ENCODE measurements around the gene PPP2R3B.
"Not testable (repeated sequence)": the region's sequence is repeated elsewhere in the genome, so short reads cannot be mapped to it uniquely, and the experiment has no call there.

Gene PPP2R3B

GRCh38 chrX:386768-387575 is at the start of gene PPP2R3B:
Gene PPP2R3B (minus strand): TSS chrX:386907. CDS start chrX:386691, 216 bp downstream.
- DNase-seq = no peak

- no peak for DNase-seq
Observed at GRCh38 chrX:435536-436122, 48.9 kb upstream of the PPP2R3B start.

GRCh38 chrX:434946-435345 is 48.2 kb upstream of the PPP2R3B start:
- no peak for DNase-seq

- no peak for DNase-seq
Observed at GRCh38 chrX:433771-434170, 47.1 kb upstream of the PPP2R3B start.

GRCh38 chrX:432666-433065 is 46.0 kb upstream of the PPP2R3B start:
- not testable (repeated sequence) for DNase-seq

- no peak for DNase-seq
Observed at GRCh38 chrX:431492-432111, 44.9 kb upstream of the PPP2R3B start.

- DNase-seq = no peak
Observed at GRCh38 chrX:431056-431455, 44.3 kb upstream of the PPP2R3B start.

GRCh38 chrX:429266-429825 is 42.6 kb upstream of the PPP2R3B start:
- DNase-seq = no peak

GRCh38 chrX:427812-428725 is 41.4 kb upstream of the PPP2R3B start:
- DNase-seq = no peak

GRCh38 chrX:426881-427280 is 40.2 kb upstream of the PPP2R3B start:
- DNase-seq = no peak

- no peak for DNase-seq
Observed at GRCh38 chrX:425056-425455, 38.3 kb upstream of the PPP2R3B start.

- no peak for DNase-seq
Observed at GRCh38 chrX:421646-422391, 35.1 kb upstream of the PPP2R3B start.

- no peak for DNase-seq
Observed at GRCh38 chrX:420496-421223, 34.0 kb upstream of the PPP2R3B start.

GRCh38 chrX:418927-419729 is 32.4 kb upstream of the PPP2R3B start:
- no peak for DNase-seq

GRCh38 chrX:415498-415897 is 28.8 kb upstream of the PPP2R3B start:
- not testable (repeated sequence) for DNase-seq

GRCh38 chrX:413322-414201 is 26.9 kb upstream of the PPP2R3B start:
- DNase-seq = no peak

- DNase-seq = no peak
Observed at GRCh38 chrX:410296-410695, 23.6 kb upstream of the PPP2R3B start.

- no peak for DNase-seq
Observed at GRCh38 chrX:405149-405548, 18.4 kb upstream of the PPP2R3B start.

GRCh38 chrX:404656-405055 is 17.9 kb upstream of the PPP2R3B start:
- DNase-seq = no peak

All from NCI-H2029 treated with DMSO at 0.1 percent for 48 hours (cell line).